GM12874 (cell line): ENCODE measurements around the gene IL23A.

Experiments used
- TF ChIP-seq, protein P1 (sequence below): IDR thresholded peaks from 2 replicates; pipeline ENCODE4 v1.5.1; 2011; ENCODE audit warnings: low read depth, mild to moderate bottlenecking, control low read depth, low read length, moderate library complexity; ENCODE audit not compliant: insufficient read depth

IL23A gene

DNA sequence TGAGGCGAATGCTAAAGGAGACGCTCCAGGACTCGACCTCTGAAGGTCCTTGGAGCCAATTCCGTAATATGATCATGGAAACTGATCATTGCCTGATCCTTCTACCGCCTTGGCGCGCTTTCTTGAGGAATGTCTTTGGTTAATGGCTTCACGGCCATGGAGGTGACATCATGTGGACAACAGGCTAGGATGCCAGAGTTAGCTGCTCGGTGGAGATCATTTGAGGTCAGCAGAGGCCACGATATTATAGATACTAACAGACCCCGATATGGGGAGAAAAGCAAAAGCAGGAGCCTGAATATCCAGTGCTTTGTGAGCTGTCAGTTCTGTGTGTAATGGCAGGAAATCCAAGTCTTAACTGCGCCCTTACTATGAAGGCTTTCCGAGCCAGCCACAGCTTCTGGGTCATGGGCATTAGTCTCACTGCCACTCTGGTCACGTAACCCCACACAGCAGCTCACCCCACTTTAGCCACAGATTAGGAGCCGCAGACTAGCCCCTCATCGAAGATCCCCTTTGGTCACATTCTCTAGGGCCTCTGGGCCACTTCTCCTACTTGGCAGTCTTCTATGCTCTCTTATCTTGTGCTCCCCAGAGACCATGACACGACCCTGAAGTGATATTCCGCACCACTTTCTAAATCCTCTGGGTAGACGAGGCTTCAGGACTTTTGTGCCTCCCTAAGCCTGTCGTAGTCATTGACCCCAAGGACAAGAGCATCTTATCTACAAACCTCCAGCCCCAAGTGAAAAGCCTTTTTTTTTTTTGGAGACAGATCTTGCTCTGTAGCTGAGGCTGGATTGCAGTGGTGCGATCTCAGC, 37.8 kb upstream of the IL23A start:
- TF ChIP-seq, protein P1, sequence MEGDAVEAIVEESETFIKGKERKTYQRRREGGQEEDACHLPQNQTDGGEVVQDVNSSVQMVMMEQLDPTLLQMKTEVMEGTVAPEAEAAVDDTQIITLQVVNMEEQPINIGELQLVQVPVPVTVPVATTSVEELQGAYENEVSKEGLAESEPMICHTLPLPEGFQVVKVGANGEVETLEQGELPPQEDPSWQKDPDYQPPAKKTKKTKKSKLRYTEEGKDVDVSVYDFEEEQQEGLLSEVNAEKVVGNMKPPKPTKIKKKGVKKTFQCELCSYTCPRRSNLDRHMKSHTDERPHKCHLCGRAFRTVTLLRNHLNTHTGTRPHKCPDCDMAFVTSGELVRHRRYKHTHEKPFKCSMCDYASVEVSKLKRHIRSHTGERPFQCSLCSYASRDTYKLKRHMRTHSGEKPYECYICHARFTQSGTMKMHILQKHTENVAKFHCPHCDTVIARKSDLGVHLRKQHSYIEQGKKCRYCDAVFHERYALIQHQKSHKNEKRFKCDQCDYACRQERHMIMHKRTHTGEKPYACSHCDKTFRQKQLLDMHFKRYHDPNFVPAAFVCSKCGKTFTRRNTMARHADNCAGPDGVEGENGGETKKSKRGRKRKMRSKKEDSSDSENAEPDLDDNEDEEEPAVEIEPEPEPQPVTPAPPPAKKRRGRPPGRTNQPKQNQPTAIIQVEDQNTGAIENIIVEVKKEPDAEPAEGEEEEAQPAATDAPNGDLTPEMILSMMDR = no peak

DNA sequence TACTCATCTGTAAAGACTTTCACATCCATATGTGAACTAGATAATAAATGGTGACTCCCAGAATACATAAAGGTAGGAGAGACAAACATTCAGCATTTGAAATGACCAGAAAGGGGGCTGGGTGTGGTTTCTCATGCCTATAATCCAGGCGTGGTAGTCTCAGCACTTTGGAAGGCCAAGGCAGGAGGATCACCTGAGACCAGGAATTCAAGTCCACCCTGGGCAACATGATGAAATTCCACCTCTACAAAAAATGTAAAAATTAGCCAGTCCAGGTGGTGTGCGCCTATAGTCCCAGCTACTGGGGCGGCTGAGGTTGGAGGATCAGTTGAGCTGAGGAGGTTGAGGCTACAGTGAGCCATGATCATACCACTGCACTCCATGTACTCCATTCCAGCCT, 34.4 kb upstream of the IL23A start:
- TF ChIP-seq, protein P1 = no peak

DNA sequence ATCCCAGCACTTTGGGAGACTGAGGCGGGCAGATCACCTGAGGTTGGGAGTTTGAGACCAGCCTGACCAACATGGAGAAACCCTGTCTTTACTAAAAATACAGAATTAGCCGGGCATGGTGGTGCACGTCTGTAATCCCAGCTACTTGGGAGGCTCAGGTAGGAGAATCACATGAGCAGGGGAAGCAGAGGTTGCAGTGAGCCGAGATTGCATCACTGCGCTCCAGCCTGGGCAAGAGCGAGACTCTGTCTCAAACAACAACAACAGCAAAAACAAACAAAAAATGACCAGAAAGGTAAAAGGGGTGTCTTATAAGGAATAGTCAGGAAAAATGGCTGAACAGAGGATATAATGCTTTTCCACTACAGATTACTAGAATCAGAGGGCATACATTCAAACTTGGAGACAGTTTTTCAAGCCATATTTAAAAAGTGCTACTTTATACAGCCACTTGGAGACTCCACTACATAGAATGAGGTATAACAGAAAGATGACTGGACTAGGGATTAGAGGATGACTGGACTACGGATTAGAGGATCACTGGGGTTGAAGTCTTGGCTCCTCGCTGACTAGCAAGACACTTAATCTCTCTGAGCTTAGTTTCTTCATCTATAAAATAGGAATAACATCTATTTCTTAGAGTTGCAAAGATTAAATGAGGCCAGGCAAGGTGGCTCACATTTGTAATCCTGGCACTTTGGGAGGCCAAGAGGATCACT, 33.7 kb upstream of the IL23A start:
- TF ChIP-seq, protein P1 = no peak

DNA sequence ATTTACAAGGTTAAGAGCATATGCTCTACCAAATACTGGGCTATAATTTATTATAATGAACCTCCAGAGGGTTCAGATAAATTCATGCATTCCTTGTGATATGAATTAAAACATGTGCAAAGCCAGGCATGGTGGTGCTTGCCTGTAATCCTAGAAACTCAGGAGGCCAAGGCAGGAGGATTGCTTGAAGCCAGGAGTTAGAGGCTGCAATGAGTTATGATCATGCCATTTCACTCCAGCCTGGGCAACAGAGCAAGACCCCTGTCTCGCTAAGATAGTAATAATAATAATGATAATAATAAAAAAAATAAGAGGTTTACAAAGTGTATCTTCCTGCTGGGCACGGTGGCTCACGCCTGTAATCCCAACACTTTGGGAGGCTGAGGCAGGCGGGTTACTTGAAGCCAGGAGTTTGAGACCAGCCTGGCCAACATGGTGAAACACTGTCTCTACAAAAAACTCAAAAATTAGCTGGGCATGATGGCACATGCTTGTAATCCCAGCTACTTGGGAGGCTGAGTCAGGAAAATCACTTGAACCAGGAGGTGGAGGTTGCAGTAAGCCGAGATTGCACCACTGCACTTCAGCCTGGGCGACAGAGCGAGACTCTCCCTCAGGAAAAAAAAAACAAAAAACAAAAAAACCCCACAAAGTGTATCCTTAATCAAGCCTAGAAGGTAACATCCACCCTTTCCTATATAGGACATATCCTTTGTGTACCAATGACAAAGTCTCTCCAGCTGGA, 31.3 kb upstream of the IL23A start:
- TF ChIP-seq, protein P1 = no peak

DNA sequence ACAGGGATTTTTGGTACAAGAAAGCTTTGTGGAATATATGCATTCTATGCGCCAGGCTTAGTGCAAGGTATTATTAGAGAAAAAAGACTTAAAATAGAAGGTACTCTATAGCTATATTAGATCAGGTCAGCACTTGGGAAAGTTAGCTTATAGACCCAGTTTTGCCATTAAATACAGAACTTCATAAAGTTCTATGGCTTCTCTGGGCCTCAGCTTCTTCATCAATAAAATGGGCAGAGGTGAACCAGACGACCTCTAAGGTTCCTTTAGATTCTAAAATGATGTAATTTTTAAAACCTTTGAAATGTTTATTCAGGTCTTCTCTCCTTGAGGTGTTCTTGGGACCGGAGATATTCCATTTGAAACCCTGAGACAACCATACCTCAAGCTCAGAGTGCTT, 30.0 kb upstream of the IL23A start:
- TF ChIP-seq, protein P1 = no peak

DNA sequence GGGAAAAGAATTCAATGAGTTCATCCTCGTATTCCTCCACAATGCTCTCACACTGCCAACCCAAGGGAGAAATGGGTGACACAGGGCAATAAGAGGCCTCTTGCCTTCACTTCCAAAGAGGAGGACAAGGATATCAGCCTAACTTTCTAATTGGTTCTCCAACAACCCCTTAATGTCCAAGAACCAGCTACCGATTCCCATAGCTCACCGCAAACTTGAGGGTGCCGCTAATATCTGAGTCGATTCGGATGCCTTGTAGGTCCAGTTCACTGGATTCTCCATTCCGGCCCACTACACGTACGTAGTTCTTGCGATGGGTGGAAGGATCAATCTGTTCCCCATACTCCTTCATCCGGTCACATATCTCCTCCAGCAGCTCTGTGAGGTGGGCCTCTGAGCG, 27.7 kb upstream of the IL23A start:
- TF ChIP-seq, protein P1 = no peak

DNA sequence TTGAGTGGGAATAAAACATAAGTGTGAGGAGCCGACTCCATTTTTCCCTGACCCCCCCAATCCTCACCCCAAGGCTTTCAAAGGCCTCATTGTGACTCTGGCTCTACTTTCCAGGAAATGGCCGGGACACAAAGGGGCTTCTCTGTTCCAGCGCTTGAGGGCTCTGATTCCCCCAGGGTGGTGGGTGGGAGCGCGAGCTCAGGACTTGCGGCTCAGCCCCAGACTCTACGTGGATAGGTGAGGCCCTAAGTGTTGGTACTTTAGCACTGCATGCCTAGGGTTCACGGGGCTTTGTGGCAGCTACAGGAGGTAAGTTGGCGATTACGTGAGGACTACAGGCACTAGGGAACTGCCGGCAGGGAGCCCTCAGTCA, 23.4 kb upstream of the IL23A start:
- TF ChIP-seq, protein P1 = no peak
